Neural cell (in vitro differentiated cells): ENCODE measurements around the gene ESRRB. TPM values are rescaled to one million over a fixed set of nuclear protein-coding genes. Genes with fewer than 3 reads are reported as not detected.

Experiments used
- H2AFZ ChIP-seq: fragments of 200-600, 300-800 bp; sonication (generic), shearing (Covaris generic); 2 replicates; pipeline ENCODE4 v1.6.0; 2014; ENCODE audit warnings: low read depth, mild to moderate bottlenecking, antibody characterized with exemption, low read length, moderate library complexity
- H3F3A ChIP-seq: fragments of 200-600 bp; shearing (Covaris generic); 2 replicates; pipeline ENCODE4 v1.6.1; 2016; ENCODE audit warnings: mild to moderate bottlenecking, moderate library complexity, mixed read lengths, antibody characterized with exemption, low read length; ENCODE audit not compliant: insufficient read depth, poor library complexity, severe bottlenecking
- H3K27ac ChIP-seq: fragments of 200-600, 300-800 bp; sonication (generic), shearing (Covaris generic); 2 replicates; pipeline ENCODE4 v1.5.1; 2014; ENCODE audit warnings: mild to moderate bottlenecking, low read length, moderate library complexity
- H3K27me3 ChIP-seq: fragments of 300-800, 200-600 bp; sonication (generic), shearing (Covaris generic); 2 replicates; pipeline ENCODE4 v1.6.0; 2014; ENCODE audit warnings: mild to moderate bottlenecking, low read depth, low read length, moderate library complexity; ENCODE audit not compliant: insufficient read depth
- H3K36me3 ChIP-seq: fragments of 300-800, 200-600 bp; sonication (generic), shearing (Covaris generic); 2 replicates; pipeline ENCODE4 v1.5.1; 2014; ENCODE audit warnings: mild to moderate bottlenecking, antibody characterized with exemption, low read length, moderate library complexity; ENCODE audit not compliant: insufficient read depth
- H3K4me2 ChIP-seq: fragments of 300-800, 200-600 bp; sonication (generic), shearing (Covaris generic); 2 replicates; pipeline ENCODE4 v1.6.0; 2014; ENCODE audit warnings: mild to moderate bottlenecking, low read length
- H3K4me3 ChIP-seq: fragments of 300-800, 200-600 bp; sonication (generic), shearing (Covaris generic); 2 replicates; pipeline ENCODE4 v1.5.1; 2014; ENCODE audit warnings: mild to moderate bottlenecking, low read length, moderate library complexity
- H3K79me2 ChIP-seq: fragments of 200-600 bp; shearing (Covaris generic); replicated peaks from 2 replicates; pipeline ENCODE4 v1.6.0; 2014; ENCODE audit warnings: mild to moderate bottlenecking, low read length, moderate library complexity; ENCODE audit not compliant: insufficient read depth
- H3K9ac ChIP-seq: fragments of 300-800, 200-600 bp; sonication (generic), shearing (Covaris generic); 2 replicates; pipeline ENCODE4 v1.6.1; 2016; ENCODE audit warnings: mild to moderate bottlenecking, low read length, mixed read lengths
- H3K9me2 ChIP-seq: fragments of 200-600 bp; shearing (Covaris generic); 2 replicates; pipeline ENCODE4 v1.6.1; 2016; ENCODE audit warnings: mild to moderate bottlenecking, low read length, mixed read lengths; ENCODE audit not compliant: insufficient read depth
- H3K9me3 ChIP-seq: fragments of 200-600, 300-800 bp; sonication (generic), shearing (Covaris generic); 2 replicates; pipeline ENCODE4 v1.6.1; 2016; ENCODE audit warnings: mild to moderate bottlenecking, mixed run types, low read length, moderate library complexity, mixed read lengths
- H4K20me1 ChIP-seq: fragments of 200-600 bp; shearing (Covaris generic); 2 replicates; pipeline ENCODE4 v1.6.1; 2016; ENCODE audit warnings: mild to moderate bottlenecking, mixed run types; ENCODE audit not compliant: insufficient read depth
- EP300 ChIP-seq: fragments of 450-650 bp; conservative IDR thresholded peaks from 2 replicates; pipeline ENCODE4 v1.6.1; 2014; ENCODE audit warnings: antibody characterized with exemption, mild to moderate bottlenecking, moderate library complexity; ENCODE audit not compliant: poor library complexity, severe bottlenecking
- EZH2 ChIP-seq: fragments of 200-600, 300-800 bp; shearing (Covaris generic), sonication (generic); IDR thresholded peaks from 2 replicates; pipeline ENCODE4 v1.6.1; 2014; ENCODE audit warnings: antibody characterized with exemption, low read length, borderline replicate concordance, mild to moderate bottlenecking; ENCODE audit not compliant: insufficient read depth, poor library complexity, severe bottlenecking
- MXI1 ChIP-seq: fragments of 450-650 bp; conservative IDR thresholded peaks from 2 replicates; pipeline ENCODE4 v1.6.1; 2014; ENCODE audit warnings: antibody characterized with exemption, mild to moderate bottlenecking; ENCODE audit not compliant: poor library complexity, severe bottlenecking
- POLR2AphosphoS5 ChIP-seq: IDR thresholded peaks from 2 replicates; pipeline ENCODE4 v1.6.1; 2012
- RAD21 ChIP-seq: fragments of 450-650 bp; conservative IDR thresholded peaks from 2 replicates; pipeline ENCODE4 v1.6.1; 2014; ENCODE audit warnings: antibody characterized with exemption, mild to moderate bottlenecking, moderate library complexity
- SMC3 ChIP-seq: fragments of 450-650 bp; conservative IDR thresholded peaks from 2 replicates; pipeline ENCODE4 v1.6.1; 2014; ENCODE audit warnings: antibody characterized with exemption, mild to moderate bottlenecking, moderate library complexity; ENCODE audit not compliant: poor library complexity
- TAF1 ChIP-seq: IDR thresholded peaks from 2 replicates; pipeline ENCODE4 v1.6.1; 2012; ENCODE audit warnings: low read depth
- polyA plus RNA-seq: library from polyadenylated mRNA; depleted of rRNA; stranded (reverse); fragments of >200 nt; gene quantifications from 2 replicates; pipeline ENCODE4 v1.2.3, GENCODE V29; 2014
- TF ChIP-seq, protein P1 (sequence below): IDR thresholded peaks from 2 replicates; pipeline ENCODE4 v1.6.1; 2012; ENCODE audit warnings: borderline replicate concordance
- TF ChIP-seq, protein P2 (sequence below): fragments of 450-650 bp; IDR thresholded peaks from 2 replicates; pipeline ENCODE4 v1.5.1; 2014; ENCODE audit warnings: antibody characterized with exemption, mild to moderate bottlenecking, moderate library complexity; ENCODE audit not compliant: poor library complexity, severe bottlenecking

ESRRB gene
- polyA plus RNA-seq, 1 donor from 2014 or later, result 0.59 TPM

DNA sequence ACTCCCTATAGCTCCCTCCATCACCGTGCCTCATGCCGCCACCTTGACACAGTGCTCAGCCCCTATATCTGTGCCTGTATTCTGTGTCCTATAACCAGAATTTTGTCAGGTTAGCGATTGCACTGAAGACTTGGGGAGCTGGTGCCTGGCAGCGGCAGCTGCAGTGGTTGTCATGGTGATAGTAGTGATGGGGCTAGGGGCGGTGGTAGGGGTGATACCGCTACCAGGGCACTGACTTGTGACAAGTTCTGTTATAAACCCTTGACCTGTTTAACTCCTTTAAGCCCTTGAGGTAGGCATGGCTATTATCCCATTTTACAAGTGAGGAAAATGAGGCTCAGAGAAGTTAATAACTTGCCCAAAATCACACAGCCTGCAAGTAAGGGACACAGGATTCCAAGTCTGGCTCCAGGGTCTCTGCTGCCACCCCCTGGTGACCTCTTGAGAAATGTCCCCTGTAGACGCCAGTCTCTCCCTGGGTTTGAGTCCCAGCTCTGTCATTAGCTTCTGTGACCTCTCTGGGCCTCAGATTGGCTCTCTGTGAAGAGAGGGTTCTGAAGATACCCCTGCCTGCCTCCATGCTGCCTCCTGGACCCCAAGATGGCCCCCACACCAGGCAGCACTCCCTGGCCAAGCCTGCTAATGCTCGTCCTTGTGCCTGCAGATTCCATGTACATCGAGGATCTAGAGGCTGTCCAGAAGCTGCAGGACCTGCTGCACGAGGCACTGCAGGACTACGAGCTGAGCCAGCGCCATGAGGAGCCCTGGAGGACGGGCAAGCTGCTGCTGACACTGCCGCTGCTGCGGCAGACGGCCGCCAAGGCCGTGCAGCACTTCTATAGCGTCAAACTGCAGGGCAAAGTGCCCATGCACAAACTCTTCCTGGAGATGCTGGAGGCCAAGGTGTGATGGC, 121.9 kb downstream of the ESRRB start:
- Histone ChIP-seq H3F3A (no peaks in the 10 kb centered on the region), H4K20me1 (no peaks in the 10 kb centered on the region), H3K27me3 (no peaks in the 10 kb centered on the region), H3K27ac (no peak overlapping the region), H3K4me3 (no peak overlapping the region), H2AFZ (no peak overlapping the region), H3K79me2 (no peaks in the 10 kb centered on the region), H3K36me3 (no peaks in the 10 kb centered on the region), H3K9me3 (no peaks in the 10 kb centered on the region), H3K4me2 (no peak overlapping the region), H3K9ac (no peak overlapping the region), H3K9me2 (no peaks in the 10 kb centered on the region)
- TF ChIP-seq SMC3 (no peak), EP300 (no peak), TAF1 (no peak), RAD21 (no peak), MXI1 (no peak), EZH2 (no peak), POLR2AphosphoS5 (no peak)
- TF ChIP-seq, protein P1, sequence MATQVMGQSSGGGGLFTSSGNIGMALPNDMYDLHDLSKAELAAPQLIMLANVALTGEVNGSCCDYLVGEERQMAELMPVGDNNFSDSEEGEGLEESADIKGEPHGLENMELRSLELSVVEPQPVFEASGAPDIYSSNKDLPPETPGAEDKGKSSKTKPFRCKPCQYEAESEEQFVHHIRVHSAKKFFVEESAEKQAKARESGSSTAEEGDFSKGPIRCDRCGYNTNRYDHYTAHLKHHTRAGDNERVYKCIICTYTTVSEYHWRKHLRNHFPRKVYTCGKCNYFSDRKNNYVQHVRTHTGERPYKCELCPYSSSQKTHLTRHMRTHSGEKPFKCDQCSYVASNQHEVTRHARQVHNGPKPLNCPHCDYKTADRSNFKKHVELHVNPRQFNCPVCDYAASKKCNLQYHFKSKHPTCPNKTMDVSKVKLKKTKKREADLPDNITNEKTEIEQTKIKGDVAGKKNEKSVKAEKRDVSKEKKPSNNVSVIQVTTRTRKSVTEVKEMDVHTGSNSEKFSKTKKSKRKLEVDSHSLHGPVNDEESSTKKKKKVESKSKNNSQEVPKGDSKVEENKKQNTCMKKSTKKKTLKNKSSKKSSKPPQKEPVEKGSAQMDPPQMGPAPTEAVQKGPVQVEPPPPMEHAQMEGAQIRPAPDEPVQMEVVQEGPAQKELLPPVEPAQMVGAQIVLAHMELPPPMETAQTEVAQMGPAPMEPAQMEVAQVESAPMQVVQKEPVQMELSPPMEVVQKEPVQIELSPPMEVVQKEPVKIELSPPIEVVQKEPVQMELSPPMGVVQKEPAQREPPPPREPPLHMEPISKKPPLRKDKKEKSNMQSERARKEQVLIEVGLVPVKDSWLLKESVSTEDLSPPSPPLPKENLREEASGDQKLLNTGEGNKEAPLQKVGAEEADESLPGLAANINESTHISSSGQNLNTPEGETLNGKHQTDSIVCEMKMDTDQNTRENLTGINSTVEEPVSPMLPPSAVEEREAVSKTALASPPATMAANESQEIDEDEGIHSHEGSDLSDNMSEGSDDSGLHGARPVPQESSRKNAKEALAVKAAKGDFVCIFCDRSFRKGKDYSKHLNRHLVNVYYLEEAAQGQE, result no peak
- TF ChIP-seq, protein P2, sequence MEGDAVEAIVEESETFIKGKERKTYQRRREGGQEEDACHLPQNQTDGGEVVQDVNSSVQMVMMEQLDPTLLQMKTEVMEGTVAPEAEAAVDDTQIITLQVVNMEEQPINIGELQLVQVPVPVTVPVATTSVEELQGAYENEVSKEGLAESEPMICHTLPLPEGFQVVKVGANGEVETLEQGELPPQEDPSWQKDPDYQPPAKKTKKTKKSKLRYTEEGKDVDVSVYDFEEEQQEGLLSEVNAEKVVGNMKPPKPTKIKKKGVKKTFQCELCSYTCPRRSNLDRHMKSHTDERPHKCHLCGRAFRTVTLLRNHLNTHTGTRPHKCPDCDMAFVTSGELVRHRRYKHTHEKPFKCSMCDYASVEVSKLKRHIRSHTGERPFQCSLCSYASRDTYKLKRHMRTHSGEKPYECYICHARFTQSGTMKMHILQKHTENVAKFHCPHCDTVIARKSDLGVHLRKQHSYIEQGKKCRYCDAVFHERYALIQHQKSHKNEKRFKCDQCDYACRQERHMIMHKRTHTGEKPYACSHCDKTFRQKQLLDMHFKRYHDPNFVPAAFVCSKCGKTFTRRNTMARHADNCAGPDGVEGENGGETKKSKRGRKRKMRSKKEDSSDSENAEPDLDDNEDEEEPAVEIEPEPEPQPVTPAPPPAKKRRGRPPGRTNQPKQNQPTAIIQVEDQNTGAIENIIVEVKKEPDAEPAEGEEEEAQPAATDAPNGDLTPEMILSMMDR, result no peak

DNA sequence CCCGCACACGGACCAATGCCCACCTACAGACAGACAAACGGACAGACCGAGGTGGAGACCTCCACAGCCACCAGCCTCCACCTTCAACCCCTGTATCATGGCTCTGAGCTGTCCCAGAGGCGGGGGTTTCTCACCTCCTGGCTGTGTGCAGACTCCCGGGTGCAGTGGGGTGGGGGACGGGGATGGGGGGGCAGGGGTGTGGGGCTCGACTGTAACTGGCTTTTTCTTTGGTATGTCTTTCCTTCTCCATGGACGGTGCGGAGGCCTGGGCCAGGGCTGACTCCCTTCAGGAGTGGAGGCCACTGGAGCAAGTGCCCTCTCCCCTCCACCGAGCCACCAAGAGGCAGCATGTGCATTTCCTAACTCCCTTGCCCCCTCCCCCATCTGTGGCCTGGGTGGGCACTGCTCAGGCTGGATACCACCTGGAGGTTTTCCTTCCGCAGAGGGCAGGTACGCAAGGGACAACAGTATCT, 122.6 kb downstream of the ESRRB start:
- no peaks in the 10 kb centered on the region for H3K9me2 ChIP-seq
- no peak overlapping the region for H3K27ac ChIP-seq
- H2AFZ ChIP-seq, result no peak overlapping the region
- no peak overlapping the region for H3K4me2 ChIP-seq
- no peak overlapping the region for H3K4me3 ChIP-seq
- H3K9me3 ChIP-seq, result no peaks in the 10 kb centered on the region
- H3K27me3 ChIP-seq, result no peaks in the 10 kb centered on the region
- no peaks in the 10 kb centered on the region for H3F3A ChIP-seq
- H3K9ac ChIP-seq, result no peak overlapping the region
- TF ChIP-seq MXI1 (no peak), EP300 (no peak), EZH2 (no peak)
- H3K36me3 ChIP-seq, result no peaks in the 10 kb centered on the region
- H4K20me1 ChIP-seq, result no peaks in the 10 kb centered on the region
- no peaks in the 10 kb centered on the region for H3K79me2 ChIP-seq
